UCSD-AML1 (cell line): Measurements from ENCODE around the gene EXOC4.
"Not testable (repeated sequence)": the region's sequence is repeated elsewhere in the genome, so short reads cannot be mapped to it uniquely, and the experiment has no call there.

Experiments
- DNase-seq: peaks from one replicate; lab custom pipeline; 2025; ENCODE audit not compliant: unreplicated experiment; lab: John Stamatoyannopoulos, UW

The EXOC4 gene

GRCh38 chr7:133778472-133778871 is 525.6 kb downstream of the EXOC4 start:
- no peak for DNase-seq

- DNase-seq, result not testable (repeated sequence)
These were observed 526.7 kb downstream of the EXOC4 start for GRCh38 chr7:133779538-133779937.

- DNase-seq, result no peak
These were observed 528.0 kb downstream of the EXOC4 start for GRCh38 chr7:133780912-133781311.

- no peak for DNase-seq
These were observed 528.7 kb downstream of the EXOC4 start for GRCh38 chr7:133781486-133782090.

- no peak for DNase-seq
These were observed 529.6 kb downstream of the EXOC4 start for GRCh38 chr7:133782470-133782869.

GRCh38 chr7:133783276-133783675 is 530.4 kb downstream of the EXOC4 start:
- DNase-seq, result no peak

GRCh38 chr7:133784486-133785001 is 531.7 kb downstream of the EXOC4 start:
- DNase-seq, result no peak

- DNase-seq, result no peak
These were observed 533.6 kb downstream of the EXOC4 start for GRCh38 chr7:133786401-133786937.

GRCh38 chr7:133789974-133790373 is 537.1 kb downstream of the EXOC4 start:
- DNase-seq, result no peak

- DNase-seq, result no peak
These were observed 538.0 kb downstream of the EXOC4 start for GRCh38 chr7:133790911-133791310.

GRCh38 chr7:133794479-133794878 is 541.6 kb downstream of the EXOC4 start:
- DNase-seq, result no peak

- no peak for DNase-seq
These were observed 542.3 kb downstream of the EXOC4 start for GRCh38 chr7:133795068-133795665.

GRCh38 chr7:133796782-133797745 is 544.2 kb downstream of the EXOC4 start:
- no peak for DNase-seq

GRCh38 chr7:133797818-133798520 is 545.1 kb downstream of the EXOC4 start:
- no peak for DNase-seq

GRCh38 chr7:133801341-133801740 is 548.5 kb downstream of the EXOC4 start:
- no peak for DNase-seq

GRCh38 chr7:133804127-133804526 is 551.2 kb downstream of the EXOC4 start:
- no peak for DNase-seq

GRCh38 chr7:133805426-133805825 is 552.5 kb downstream of the EXOC4 start:
- no peak for DNase-seq

- no peak for DNase-seq
These were observed 555.0 kb downstream of the EXOC4 start for GRCh38 chr7:133807624-133808492.

- no peak for DNase-seq
These were observed 555.6 kb downstream of the EXOC4 start for GRCh38 chr7:133808493-133808866.

- no peak for DNase-seq
These were observed 560.0 kb downstream of the EXOC4 start for GRCh38 chr7:133812877-133813276.
